GM06990 (cell line): ENCODE data around the gene FAM124A.
A peak's percentile ranks its signal among the peaks of the same experiment; 100 is the strongest.

Experiments used
- DNase-seq: peaks from one replicate; pipeline ENCODE4 v3.0.0-alpha.2; 2011; ENCODE audit not compliant: insufficient read length; ENCODE audit errors: extremely low read depth
- H3K27me3 ChIP-seq: replicated peaks from 2 replicates; pipeline ENCODE4 v1.6.0; 2011; ENCODE audit warnings: low read length; ENCODE audit not compliant: control insufficient read depth, insufficient read depth
- H3K36me3 ChIP-seq: 2 replicates; pipeline ENCODE4 v1.5.1; 2011; ENCODE audit warnings: low read length; ENCODE audit not compliant: control insufficient read depth, insufficient read depth
- H3K4me3 ChIP-seq: replicated peaks from 2 replicates; pipeline ENCODE4 v1.5.1; 2011; ENCODE audit warnings: low read depth, mild to moderate bottlenecking, control low read depth, low read length
- CTCF ChIP-seq: IDR thresholded peaks from 2 replicates; pipeline ENCODE4 v1.5.1; 2011; ENCODE audit warnings: low read length, control low read depth, mild to moderate bottlenecking, inconsistent platforms; ENCODE audit not compliant: insufficient read depth, poor library complexity, severe bottlenecking

Gene FAM124A

GRCh38 chr13:51327961-51328360 is 105.8 kb downstream of the FAM124A start:
- TF ChIP-seq CTCF, result no peak
- no peak overlapping the region for H3K4me3 ChIP-seq
- H3K36me3 ChIP-seq, result no peaks in the 10 kb centered on the region
- no peak for DNase-seq
- no peaks in the 10 kb centered on the region for H3K27me3 ChIP-seq

GRCh38 chr13:51328488-51328887 is 106.3 kb downstream of the FAM124A start:
- Histone ChIP-seq H3K27me3 (no peaks in the 10 kb centered on the region), H3K4me3 (no peak overlapping the region), H3K36me3 (no peaks in the 10 kb centered on the region)
- no peak for TF ChIP-seq CTCF
- DNase-seq, result no peak

GRCh38 chr13:51329606-51330005 is 107.4 kb downstream of the FAM124A start:
- no peak for TF ChIP-seq CTCF
- no peak for DNase-seq
- no peak overlapping the region for H3K4me3 ChIP-seq
- no peaks in the 10 kb centered on the region for H3K27me3 ChIP-seq
- H3K36me3 ChIP-seq, result no peaks in the 10 kb centered on the region

GRCh38 chr13:51330791-51331190 is 108.6 kb downstream of the FAM124A start:
- H3K36me3 ChIP-seq, result no peaks in the 10 kb centered on the region
- TF ChIP-seq CTCF, result no peak
- no peak overlapping the region for H3K4me3 ChIP-seq
- no peaks in the 10 kb centered on the region for H3K27me3 ChIP-seq
- no peak for DNase-seq

GRCh38 chr13:51331354-51331861 is 109.2 kb downstream of the FAM124A start:
- TF ChIP-seq CTCF, result no peak
- Histone ChIP-seq H3K36me3 (no peaks in the 10 kb centered on the region), H3K27me3 (no peaks in the 10 kb centered on the region), H3K4me3 (no peak overlapping the region)
- peak; percentile 22 for DNase-seq
